ENCODE measurements around the gene QARS1.

Gene QARS1

GRCh38 chr3:49120438-49121131, 16.0 kb upstream of the QARS1 start, which contains the start of gene USP19:
USP19 (minus strand) TSS chr3:49120823; CDS start chr3:49119145, 1,678 bp downstream.
- peak; percentile 83 for DNase-seq (ENCODE audit: low spot score)

- DNase-seq (ENCODE audit: low spot score): no peak
Measured at GRCh38 chr3:49120096-49120437, 15.5 kb upstream of the QARS1 start.

- no peak for DNase-seq (ENCODE audit: low spot score)
Measured at GRCh38 chr3:49119439-49119838, 14.9 kb upstream of the QARS1 start.

GRCh38 chr3:49119036-49119435, 14.5 kb upstream of the QARS1 start:
- no peak for DNase-seq (ENCODE audit: low spot score)

GRCh38 chr3:49112262-49112661, 7.7 kb upstream of the QARS1 start:
- DNase-seq (ENCODE audit: low spot score): no peak

- DNase-seq (ENCODE audit: low spot score): no peak
Measured at GRCh38 chr3:49111347-49111746, 6.8 kb upstream of the QARS1 start.

GRCh38 chr3:49110780-49111179, 6.2 kb upstream of the QARS1 start:
- DNase-seq (ENCODE audit: low spot score): no peak

GRCh38 chr3:49108346-49108745, 3.8 kb upstream of the QARS1 start:
- no peak for DNase-seq (ENCODE audit: low spot score)

GRCh38 chr3:49104052-49104426, 518 bp downstream of the QARS1 start:
- DNase-seq (ENCODE audit: low spot score): no peak

- DNase-seq (ENCODE audit: low spot score): no peak
Measured at GRCh38 chr3:49100046-49100615, 4.4 kb downstream of the QARS1 start.

GRCh38 chr3:49098910-49099630, 5.5 kb downstream of the QARS1 start:
- no peak for DNase-seq (ENCODE audit: low spot score)

GRCh38 chr3:49098429-49098828, 6.1 kb downstream of the QARS1 start:
- peak; percentile 32 for DNase-seq (ENCODE audit: low spot score)

- peak; percentile 96 for DNase-seq (ENCODE audit: low spot score)
Measured at GRCh38 chr3:49093853-49094767, 10.4 kb downstream of the QARS1 start, which contains the start of gene QRICH1. QRICH1 (minus strand) TSS chr3:49094071; CDS start chr3:49077017, 17,054 bp downstream.

GRCh38 chr3:49092938-49093852, 11.4 kb downstream of the QARS1 start:
- peak; percentile 68 for DNase-seq (ENCODE audit: low spot score)

GRCh38 chr3:49081429-49081828, 23.1 kb downstream of the QARS1 start:
- no peak for DNase-seq (ENCODE audit: low spot score)

GRCh38 chr3:49079270-49079669, 25.3 kb downstream of the QARS1 start:
- DNase-seq (ENCODE audit: low spot score): no peak

- DNase-seq (ENCODE audit: low spot score): no peak
Measured at GRCh38 chr3:49076646-49077045, 27.9 kb downstream of the QARS1 start.

- no peak for DNase-seq (ENCODE audit: low spot score)
Measured at GRCh38 chr3:49076116-49076515, 28.4 kb downstream of the QARS1 start.

- no peak for DNase-seq (ENCODE audit: low spot score)
Measured at GRCh38 chr3:49058011-49058410, 46.5 kb downstream of the QARS1 start.

- no peak for DNase-seq (ENCODE audit: low spot score)
Measured at GRCh38 chr3:49057268-49057667, 47.3 kb downstream of the QARS1 start.

GRCh38 chr3:49054344-49054862, 50.2 kb downstream of the QARS1 start:
- DNase-seq (ENCODE audit: low spot score): no peak

All from kidney capillary endothelial cell (primary cell).